Caco-2 (cell line): ENCODE results near the gene ERFE. TPM values are rescaled to one million over a fixed set of nuclear protein-coding genes. Genes with fewer than 3 reads are reported as not detected.

Experiments
- BruUV-seq: library from RNA; stranded (reverse); fragments of 400-500 nt; replicated peaks from 2 replicates; lab custom pipeline; 2021; lab: Mats Ljungman, UMichigan
- CTCF ChIA-PET: fragments of 300-600 bp; sonication (Branson Sonifier 250); formaldehyde crosslinking; loops from one replicate; lab custom pipeline; 2022; ENCODE audit warnings: antibody characterized with exemption; lab: Charles Lee
- POLR2A ChIA-PET: fragments of 300-600 bp; sonication (Branson Sonifier 250); formaldehyde crosslinking; loops from one replicate; lab custom pipeline; 2022; ENCODE audit warnings: antibody characterized with exemption; lab: Charles Lee
- DNase-seq, 2 experiments: peaks; one replicate each; pipeline versions ENCODE4 v3.0.0 to v3.0.0-alpha.2; 2020 to 2022
- H3K27me3 ChIP-seq: replicated peaks from 2 replicates; pipeline ENCODE4 v1.6.0; 2011; ENCODE audit warnings: low read length; ENCODE audit not compliant: control insufficient read depth, insufficient read depth
- H3K36me3 ChIP-seq: 2 replicates; pipeline ENCODE4 v1.5.1; 2011; ENCODE audit warnings: low read length; ENCODE audit not compliant: control insufficient read depth, insufficient read depth
- H3K4me1 ChIP-seq: fragments of 250-450 bp; sonication (Bioruptor Pico); 2 replicates; pipeline ENCODE4 v1.5.1; 2020; ENCODE audit warnings: mild to moderate bottlenecking
- H3K4me3 ChIP-seq: 2 replicates; pipeline ENCODE4 v1.5.1; 2011; ENCODE audit warnings: low read depth, mild to moderate bottlenecking, control low read depth, low read length
- H3K9me3 ChIP-seq: fragments of 250-450 bp; sonication (Bioruptor Pico); 2 replicates; pipeline ENCODE4 v1.5.1; 2020; ENCODE audit warnings: mild to moderate bottlenecking, moderate library complexity
- H3K27ac Mint-ChIP-seq: one replicate; pipeline ENCODE4 v1.8.0; 2022; ENCODE audit warnings: mixed read lengths; ENCODE audit not compliant: unreplicated experiment
- H3K27me3 Mint-ChIP-seq: one replicate; pipeline ENCODE4 v1.8.0; 2022; ENCODE audit warnings: mixed read lengths; ENCODE audit not compliant: insufficient read depth, unreplicated experiment
- H3K36me3 Mint-ChIP-seq: one replicate; pipeline ENCODE4 v1.8.0; 2022; ENCODE audit warnings: mild to moderate bottlenecking, mixed read lengths; ENCODE audit not compliant: insufficient read depth, unreplicated experiment
- H3K4me1 Mint-ChIP-seq: one replicate; pipeline ENCODE4 v1.8.0; 2022; ENCODE audit warnings: low read depth, mixed read lengths; ENCODE audit not compliant: unreplicated experiment
- H3K4me3 Mint-ChIP-seq: one replicate; pipeline ENCODE4 v1.8.0; 2022; ENCODE audit warnings: mild to moderate bottlenecking, moderate library complexity, mixed read lengths; ENCODE audit not compliant: unreplicated experiment
- H3K9me3 Mint-ChIP-seq: one replicate; pipeline ENCODE4 v1.8.0; 2022; ENCODE audit warnings: mixed read lengths; ENCODE audit not compliant: unreplicated experiment
- intact Hi-C: fragments of 100-400 bp; cut with micrococcal nuclease; formaldehyde crosslinking; loops from one replicate; pipeline ENCODE4 v1.10.0; 2022; ENCODE audit not compliant: unreplicated experiment
- total RNA-seq: library from RNA; stranded (reverse); gene quantifications from 2 replicates; pipeline ENCODE4 v1.2.3, GENCODE V29; 2022
- TF ChIP-seq, protein P1 (sequence below), 2 experiments: fragments of 200-600 bp in 1 of 2; IDR thresholded peaks; 1 replicate in 1 of 2; 2 replicates in 1 of 2; pipeline versions ENCODE4 v1.5.1 to v1.8.0; 2011 to 2022; ENCODE audit warnings: antibody characterized with exemption in 1 of 2, control low read depth in 1 of 2, inconsistent platforms in 1 of 2, low read depth in 1 of 2, low read length in 1 of 2, mild to moderate bottlenecking in 1 of 2, moderate library complexity in 1 of 2; ENCODE audit not compliant: insufficient read depth in 1 of 2, severe bottlenecking in 1 of 2, unreplicated experiment in 1 of 2

The ERFE gene
- total RNA-seq, 1 experiment from 2014 or later = 1.4 TPM

DNA sequence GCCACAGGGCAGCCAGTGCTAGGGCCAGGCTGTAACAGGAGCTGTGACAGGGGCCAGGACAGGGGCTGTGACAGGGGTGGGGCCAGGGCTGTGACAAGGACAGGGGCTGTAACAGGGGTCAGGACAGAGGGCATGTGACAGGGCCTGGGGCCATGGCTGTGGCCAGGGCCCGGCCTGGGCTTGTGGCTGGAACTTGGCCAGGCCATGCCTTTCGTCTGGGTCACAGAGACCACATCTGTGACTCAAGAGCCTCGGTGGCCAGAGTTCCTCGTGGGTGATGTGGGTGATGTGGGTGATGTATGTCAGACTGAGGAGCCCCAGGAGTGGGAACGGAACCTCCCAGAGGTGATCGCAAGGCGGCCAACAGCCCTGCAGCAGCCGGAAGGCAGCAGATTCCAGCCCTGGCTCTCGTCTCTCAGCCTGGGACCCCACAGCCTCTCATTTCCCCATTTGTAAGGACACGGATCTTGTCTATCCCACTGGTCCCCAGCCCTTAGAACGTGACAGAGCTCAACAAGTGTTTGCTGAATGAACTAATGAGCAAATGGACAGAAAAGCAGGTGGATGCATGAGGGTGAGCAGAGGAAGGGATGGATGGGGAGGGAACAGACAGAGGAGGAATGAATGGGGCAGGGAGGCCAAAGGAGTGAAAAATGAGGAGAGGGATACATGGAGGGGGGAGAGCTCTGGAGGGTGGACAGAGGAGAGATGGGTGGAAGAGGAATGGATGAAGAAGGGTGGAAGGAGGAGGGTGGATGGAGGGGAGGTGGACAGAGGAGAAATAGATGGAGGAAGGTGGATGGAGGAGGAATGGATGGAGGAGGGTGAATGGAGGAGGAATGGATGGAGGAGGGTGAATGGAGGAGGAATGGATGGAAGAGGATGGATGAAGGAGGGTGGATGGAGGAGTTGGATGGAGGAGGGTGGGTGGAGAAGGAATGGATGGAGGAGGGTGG lies 41.3 kb upstream of the ERFE start:
- Histone ChIP-seq H3K36me3 (no peaks in the 10 kb centered on the region), H3K4me3 (no peak overlapping the region), H3K4me1 (no peaks in the 10 kb centered on the region), H3K9me3 (no peaks in the 10 kb centered on the region), H3K27me3 (no peaks in the 10 kb centered on the region)
- intact Hi-C loops = no loop called here
- ChIA-PET CTCF (no interaction called here), POLR2A (no interaction called here)
- H3K36me3 Mint-ChIP-seq = no peaks in the 10 kb centered on the region
- H3K9me3 Mint-ChIP-seq = peaks cover 9% of the 10 kb centered on the region
- no peak overlapping the region for H3K27ac Mint-ChIP-seq
- no peak overlapping the region for H3K4me3 Mint-ChIP-seq
- TF ChIP-seq, protein P1, sequence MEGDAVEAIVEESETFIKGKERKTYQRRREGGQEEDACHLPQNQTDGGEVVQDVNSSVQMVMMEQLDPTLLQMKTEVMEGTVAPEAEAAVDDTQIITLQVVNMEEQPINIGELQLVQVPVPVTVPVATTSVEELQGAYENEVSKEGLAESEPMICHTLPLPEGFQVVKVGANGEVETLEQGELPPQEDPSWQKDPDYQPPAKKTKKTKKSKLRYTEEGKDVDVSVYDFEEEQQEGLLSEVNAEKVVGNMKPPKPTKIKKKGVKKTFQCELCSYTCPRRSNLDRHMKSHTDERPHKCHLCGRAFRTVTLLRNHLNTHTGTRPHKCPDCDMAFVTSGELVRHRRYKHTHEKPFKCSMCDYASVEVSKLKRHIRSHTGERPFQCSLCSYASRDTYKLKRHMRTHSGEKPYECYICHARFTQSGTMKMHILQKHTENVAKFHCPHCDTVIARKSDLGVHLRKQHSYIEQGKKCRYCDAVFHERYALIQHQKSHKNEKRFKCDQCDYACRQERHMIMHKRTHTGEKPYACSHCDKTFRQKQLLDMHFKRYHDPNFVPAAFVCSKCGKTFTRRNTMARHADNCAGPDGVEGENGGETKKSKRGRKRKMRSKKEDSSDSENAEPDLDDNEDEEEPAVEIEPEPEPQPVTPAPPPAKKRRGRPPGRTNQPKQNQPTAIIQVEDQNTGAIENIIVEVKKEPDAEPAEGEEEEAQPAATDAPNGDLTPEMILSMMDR (IDR thresholded peaks at IDR 0.05; ENCODE audit: insufficient read depth in 1 of 2, low read depth in 1 of 2, low read length in 1 of 2, severe bottlenecking in 1 of 2, unreplicated experiment in 1 of 2) = no peak
- no peaks in the 10 kb centered on the region for H3K4me1 Mint-ChIP-seq
- no peak for DNase-seq
- no TSS peak for BruUV-seq
- peaks cover 4% of the 10 kb centered on the region for H3K27me3 Mint-ChIP-seq

GRCh38 chr2:238119756-238120462 lies 38.9 kb upstream of the ERFE start:
- no peak for DNase-seq
- TF ChIP-seq, protein P1 (IDR thresholded peaks at IDR 0.05; ENCODE audit: insufficient read depth in 1 of 2, low read depth in 1 of 2, low read length in 1 of 2, severe bottlenecking in 1 of 2, unreplicated experiment in 1 of 2) = no peak
- no peak overlapping the region for H3K4me3 Mint-ChIP-seq
- no peak overlapping the region for H3K4me3 ChIP-seq
- H3K36me3 Mint-ChIP-seq = no peaks in the 10 kb centered on the region
- H3K27ac Mint-ChIP-seq = no peak overlapping the region
- H3K27me3 ChIP-seq = no peaks in the 10 kb centered on the region
- H3K4me1 ChIP-seq = no peaks in the 10 kb centered on the region
- no peaks in the 10 kb centered on the region for H3K4me1 Mint-ChIP-seq
- intact Hi-C loops = no loop called here
- no peaks in the 10 kb centered on the region for H3K36me3 ChIP-seq
- H3K27me3 Mint-ChIP-seq = peaks cover 4% of the 10 kb centered on the region
- H3K9me3 Mint-ChIP-seq = no peaks in the 10 kb centered on the region
- no TSS peak for BruUV-seq
- H3K9me3 ChIP-seq = no peaks in the 10 kb centered on the region
- CTCF ChIA-PET = no interaction called here
- POLR2A ChIA-PET = no interaction called here

GRCh38 chr2:238120463-238121298 lies 38.1 kb upstream of the ERFE start:
- no peak for DNase-seq
- Histone ChIP-seq H3K4me3 (no peak overlapping the region), H3K36me3 (no peaks in the 10 kb centered on the region), H3K4me1 (no peaks in the 10 kb centered on the region), H3K9me3 (no peaks in the 10 kb centered on the region), H3K27me3 (no peaks in the 10 kb centered on the region)
- Mint-ChIP-seq H3K4me1 (no peaks in the 10 kb centered on the region), H3K4me3 (no peak overlapping the region), H3K36me3 (no peaks in the 10 kb centered on the region), H3K9me3 (no peaks in the 10 kb centered on the region), H3K27ac (no peak overlapping the region), H3K27me3 (peaks cover 4% of the 10 kb centered on the region)
- intact Hi-C loops = no loop called here
- ChIA-PET POLR2A (no interaction called here), CTCF (interaction anchor here (1.1 kb wide), 1 partner anchor 13 kb away, joined by 5 read pairs; no protein-coding TSS in a partner anchor)
- BruUV-seq = no TSS peak
- TF ChIP-seq, protein P1 (IDR thresholded peaks at IDR 0.05; ENCODE audit: insufficient read depth in 1 of 2, low read depth in 1 of 2, low read length in 1 of 2, severe bottlenecking in 1 of 2, unreplicated experiment in 1 of 2) = no peak
